HG02870 (cell line): ENCODE data around the gene SLC1A3.

ENCODE experiments used
- ATAC-seq: cut with Tn5 transposase; IDR thresholded peaks from one replicate; pipeline ENCODE4 v1.9.1; 2021; ENCODE audit warnings: mild to moderate bottlenecking, moderate library complexity; ENCODE audit not compliant: unreplicated experiment

The SLC1A3 gene

DNA sequence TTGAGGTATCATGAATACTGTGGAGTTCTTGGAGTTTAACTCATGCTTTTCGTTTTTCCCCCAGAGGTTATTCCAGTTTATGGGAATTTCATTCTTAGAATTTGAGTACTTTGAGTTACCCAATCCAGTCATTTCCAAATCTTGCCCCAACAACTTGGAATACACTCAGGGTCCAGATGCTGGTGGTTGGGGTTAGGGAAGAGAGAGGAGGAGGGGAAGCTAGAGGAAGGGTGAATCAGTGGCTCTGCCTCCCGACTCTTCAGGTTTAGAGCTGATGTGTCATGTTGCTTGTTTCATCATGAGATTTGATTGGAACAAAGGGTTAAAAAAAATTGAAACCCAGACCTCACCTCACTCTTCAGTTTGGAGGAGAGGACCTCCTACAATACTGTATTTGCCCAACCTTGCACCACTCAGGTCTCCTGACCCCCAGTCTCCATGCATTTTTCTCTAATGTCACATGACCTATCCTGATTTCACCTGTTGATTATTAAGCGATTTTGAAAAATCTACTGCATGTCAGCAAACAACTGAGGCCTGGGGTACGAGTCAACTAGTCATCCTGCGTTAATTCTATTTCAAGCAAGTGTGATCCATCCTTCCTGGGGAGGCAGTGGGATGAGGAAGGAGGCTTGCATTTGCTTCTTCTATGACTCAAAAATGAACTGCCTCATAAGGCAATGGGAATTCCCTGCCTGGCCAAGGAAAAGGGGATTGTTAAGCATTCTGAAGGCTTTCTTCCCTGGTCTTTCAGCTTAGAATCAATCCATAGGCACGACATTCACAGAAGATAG lies 6.2 kb upstream of the SLC1A3 start:
- no peak for ATAC-seq

- no peak for ATAC-seq
These were observed 5.4 kb upstream of the SLC1A3 start for GRCh38 chr5:36600917-36601527.

DNA sequence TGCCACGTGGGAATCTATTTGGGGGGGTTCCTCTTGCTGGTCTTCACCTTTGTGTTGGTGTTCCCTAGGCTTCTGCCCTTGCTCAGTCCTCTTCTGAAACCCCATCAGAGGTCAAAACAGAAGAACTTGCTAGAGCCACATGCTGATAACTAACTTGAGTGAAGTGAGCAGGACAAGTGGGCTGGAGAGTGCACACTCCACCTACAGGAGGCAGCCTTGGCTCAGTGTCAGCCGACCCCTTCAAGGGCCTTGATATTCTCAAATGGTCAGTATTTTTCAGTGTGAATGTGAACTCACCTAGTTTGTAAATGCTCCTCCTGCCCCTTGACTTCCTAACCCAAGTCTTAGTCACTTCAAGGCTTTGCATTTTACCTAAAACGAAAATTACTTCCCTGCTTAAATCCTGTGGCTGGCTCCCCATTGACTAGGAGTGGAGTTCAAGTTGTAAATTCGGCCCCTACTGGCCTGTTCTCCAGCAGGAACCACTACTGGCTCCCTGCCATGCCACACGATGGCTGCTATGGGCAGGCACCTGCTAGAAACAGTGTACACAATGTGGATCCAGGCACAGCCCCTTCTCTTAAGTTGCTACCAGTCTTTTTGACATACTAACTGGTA lies 3.6 kb upstream of the SLC1A3 start:
- no peak for ATAC-seq

DNA sequence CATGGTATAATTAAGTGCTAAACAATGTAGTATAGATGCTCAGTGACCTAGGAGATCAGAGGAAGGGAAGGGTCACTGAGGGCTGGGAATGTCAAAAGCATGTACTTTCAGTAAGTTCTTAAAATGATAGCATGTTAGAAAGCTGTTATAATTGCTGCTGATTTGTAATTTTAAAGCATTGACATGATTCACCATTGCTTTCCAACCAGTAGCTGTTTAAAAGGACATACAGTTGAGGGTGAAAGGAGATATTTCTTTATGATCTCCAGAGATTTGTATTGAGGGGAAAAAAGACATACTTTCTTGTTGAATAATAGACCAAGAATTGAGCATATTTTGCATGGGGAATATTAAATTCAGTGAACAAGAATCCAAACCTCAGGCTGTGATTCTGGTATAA lies 1.2 kb upstream of the SLC1A3 start:
- ATAC-seq, result no peak

DNA sequence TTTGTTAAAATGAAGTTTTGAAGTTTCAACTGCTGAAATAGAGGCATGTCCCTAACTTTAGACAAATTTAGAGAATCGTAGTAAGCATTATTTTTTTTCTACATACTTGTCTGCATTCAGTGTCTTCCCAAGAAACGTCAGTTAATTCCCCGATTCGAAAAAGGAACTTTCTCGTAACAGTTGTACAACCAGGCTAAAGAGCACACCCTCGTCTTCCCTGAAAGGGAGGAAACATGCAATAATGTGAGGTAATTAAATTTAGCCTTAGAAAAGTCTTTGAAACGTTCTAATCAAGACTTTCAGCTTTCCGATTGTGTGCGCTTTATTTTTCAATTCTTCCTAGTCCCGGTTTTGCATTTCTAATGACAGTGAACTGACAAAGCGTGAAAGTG lies 374 bp upstream of the SLC1A3 start:
- no peak for ATAC-seq

DNA sequence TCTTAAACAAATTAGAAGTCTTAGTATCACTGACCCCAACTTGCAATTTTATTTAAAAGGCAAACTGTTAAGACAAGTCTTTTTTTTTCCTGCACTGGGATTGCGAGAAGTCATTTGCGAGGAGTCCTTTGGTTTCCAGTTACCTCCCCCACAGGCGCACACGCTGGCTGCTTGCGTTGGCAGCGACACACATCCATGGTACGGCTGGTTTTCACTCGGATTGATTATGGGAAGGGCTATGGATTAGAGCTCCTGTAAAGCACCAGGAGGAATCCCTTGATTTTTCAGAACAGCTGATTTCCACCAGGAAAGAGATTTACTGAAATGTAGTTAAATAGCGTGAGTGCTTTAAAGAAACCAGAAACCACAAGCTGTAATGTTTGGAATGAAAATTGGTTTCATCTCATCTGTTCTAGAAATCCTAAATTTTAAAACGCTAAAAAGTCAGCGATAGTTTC lies 737 bp downstream of the SLC1A3 start:
- no peak for ATAC-seq

DNA sequence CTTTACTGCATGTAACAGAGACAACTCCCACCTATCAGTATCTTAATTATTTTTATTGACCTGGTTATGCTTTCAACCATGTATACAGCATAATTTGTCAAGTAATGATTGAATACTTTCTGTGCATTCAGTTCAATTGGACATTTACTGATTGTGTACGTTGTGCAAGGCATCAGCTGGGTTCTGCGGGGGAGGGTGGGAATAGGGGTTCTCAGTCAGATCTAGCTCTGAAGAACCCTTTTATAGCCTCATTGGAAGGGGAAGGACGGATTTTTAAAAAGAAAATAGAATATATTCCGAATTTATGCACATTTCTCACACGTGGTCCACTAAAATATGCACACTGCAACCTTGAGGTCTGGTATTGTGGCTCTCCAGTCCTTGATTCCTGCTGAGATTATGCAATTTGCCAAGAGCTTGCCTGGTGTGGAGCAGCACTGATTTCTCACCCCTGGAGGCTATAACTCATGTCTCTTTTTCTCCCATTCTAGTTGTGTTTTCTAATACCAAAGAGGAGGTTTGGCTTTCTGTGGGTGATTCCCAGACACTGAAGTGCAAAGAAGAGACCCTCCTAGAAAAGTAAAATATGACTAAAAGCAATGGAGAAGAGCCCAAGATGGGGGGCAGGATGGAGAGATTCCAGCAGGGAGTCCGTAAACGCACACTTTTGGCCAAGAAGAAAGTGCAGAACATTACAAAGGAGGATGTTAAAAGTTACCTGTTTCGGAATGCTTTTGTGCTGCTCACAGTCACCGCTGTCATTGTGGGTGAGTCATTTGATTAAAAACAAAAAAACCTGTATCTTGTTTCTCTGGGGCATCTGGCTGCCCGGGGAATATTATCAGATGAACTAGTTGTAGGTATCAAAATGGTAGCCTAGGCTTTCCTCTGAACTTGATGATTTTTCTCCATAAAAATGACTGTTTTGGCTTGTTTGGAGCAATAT lies 1.7 kb downstream of the SLC1A3 start:
- no peak for ATAC-seq

GRCh38 chr5:36610621-36611020 lies 4.2 kb downstream of the SLC1A3 start:
- ATAC-seq, result no peak

GRCh38 chr5:36611520-36612274 lies 5.3 kb downstream of the SLC1A3 start:
- no peak for ATAC-seq

DNA sequence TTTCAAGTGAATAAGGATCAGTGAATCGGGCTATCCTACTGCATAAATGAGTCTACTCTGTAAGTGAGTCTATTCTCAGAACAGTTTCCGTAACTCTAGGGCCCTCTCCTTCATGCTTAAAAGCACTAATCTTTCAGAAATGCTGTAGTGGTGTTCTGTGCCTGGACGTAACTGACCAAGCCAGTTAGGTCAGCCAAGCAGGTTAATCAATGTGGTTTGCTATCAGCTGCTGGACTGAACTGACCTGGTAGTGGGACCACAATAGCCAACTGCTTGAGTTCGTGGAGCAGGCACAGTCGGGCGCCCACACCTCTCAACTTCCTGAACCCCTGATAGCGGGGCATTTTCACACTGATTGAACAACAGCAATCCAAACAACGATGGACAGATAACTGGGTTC lies 6.8 kb downstream of the SLC1A3 start:
- ATAC-seq, result no peak

GRCh38 chr5:36613771-36614656 lies 7.6 kb downstream of the SLC1A3 start:
- ATAC-seq, result no peak

GRCh38 chr5:36614657-36615308 lies 8.4 kb downstream of the SLC1A3 start:
- no peak for ATAC-seq

DNA sequence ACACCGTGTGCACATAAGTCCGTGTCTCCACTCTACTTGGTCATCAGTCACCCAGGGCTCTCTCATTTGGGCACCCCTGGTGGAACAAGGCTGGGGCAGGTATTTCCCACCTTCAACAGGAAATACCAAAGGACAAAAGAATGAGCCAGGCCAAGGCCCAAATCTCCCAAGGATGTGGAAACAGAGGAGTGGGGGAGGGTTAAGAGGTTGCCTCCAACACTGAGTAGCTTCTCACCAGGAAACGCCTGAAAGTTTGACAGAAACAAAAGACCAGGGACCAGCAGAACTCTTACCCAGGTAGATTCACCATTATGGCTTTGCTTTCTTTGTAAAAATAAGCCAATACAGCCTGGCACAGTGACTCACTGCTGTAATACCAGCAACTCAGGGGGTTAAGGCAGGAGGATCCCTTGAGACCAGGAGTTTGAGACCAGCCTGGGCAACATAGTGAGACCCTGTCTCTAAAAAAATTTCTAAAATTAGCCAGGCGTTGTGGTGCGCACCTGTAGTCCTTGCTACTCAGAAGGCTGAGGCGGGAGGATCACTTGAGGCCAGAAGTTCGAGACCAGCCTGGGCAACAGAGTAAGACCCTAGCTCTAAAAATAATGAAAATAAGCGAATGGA lies 12.7 kb downstream of the SLC1A3 start:
- ATAC-seq, result no peak

- no peak for ATAC-seq
These were observed 15.6 kb downstream of the SLC1A3 start for GRCh38 chr5:36621985-36622384.

GRCh38 chr5:36623832-36624231 lies 17.4 kb downstream of the SLC1A3 start:
- no peak for ATAC-seq

- no peak for ATAC-seq
These were observed 17.9 kb downstream of the SLC1A3 start for GRCh38 chr5:36624277-36624676.

- ATAC-seq, result no peak
These were observed 22.3 kb downstream of the SLC1A3 start for GRCh38 chr5:36628695-36629094.

- ATAC-seq, result no peak
These were observed 23.3 kb downstream of the SLC1A3 start for GRCh38 chr5:36629729-36630128.
